Measurements from ENCODE around the gene TNRC6A.

DNA sequence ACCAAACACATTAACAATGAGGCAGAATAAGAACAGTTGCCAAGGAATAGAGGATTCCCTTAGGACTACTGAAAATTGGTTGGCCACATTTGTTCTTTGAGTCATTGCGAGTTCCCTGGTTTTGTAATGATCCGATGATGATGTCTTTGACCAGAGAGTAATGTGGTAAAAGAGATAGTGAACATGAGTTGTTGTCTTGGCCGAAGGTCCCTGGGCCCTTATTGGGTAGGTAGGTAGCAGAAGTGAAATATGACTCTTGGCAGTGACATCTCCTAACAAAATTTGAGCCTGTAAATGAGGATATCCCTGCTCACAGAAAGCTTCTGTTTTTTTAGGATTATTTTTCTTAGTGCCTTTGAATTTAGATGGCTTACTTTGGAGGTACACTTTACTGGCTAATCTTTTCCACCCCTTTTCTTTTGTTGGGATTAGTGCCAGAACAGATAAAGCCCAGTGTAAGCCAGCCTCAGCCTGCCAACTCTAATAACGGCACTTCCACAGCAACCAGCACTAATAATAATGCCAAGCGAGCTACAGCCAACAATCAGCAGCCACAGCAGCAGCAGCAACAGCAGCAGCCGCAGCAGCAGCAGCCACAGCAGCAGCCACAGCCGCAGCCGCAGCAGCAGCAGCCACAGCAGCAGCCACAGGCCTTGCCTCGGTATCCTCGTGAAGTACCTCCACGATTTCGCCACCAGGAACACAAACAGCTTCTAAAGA lies 47.2 kb downstream of the TNRC6A start:
- TF ChIP-seq TAF1 (conservative IDR thresholded peaks at IDR 0.05) = no peak
- TF ChIP-seq, protein P1, sequence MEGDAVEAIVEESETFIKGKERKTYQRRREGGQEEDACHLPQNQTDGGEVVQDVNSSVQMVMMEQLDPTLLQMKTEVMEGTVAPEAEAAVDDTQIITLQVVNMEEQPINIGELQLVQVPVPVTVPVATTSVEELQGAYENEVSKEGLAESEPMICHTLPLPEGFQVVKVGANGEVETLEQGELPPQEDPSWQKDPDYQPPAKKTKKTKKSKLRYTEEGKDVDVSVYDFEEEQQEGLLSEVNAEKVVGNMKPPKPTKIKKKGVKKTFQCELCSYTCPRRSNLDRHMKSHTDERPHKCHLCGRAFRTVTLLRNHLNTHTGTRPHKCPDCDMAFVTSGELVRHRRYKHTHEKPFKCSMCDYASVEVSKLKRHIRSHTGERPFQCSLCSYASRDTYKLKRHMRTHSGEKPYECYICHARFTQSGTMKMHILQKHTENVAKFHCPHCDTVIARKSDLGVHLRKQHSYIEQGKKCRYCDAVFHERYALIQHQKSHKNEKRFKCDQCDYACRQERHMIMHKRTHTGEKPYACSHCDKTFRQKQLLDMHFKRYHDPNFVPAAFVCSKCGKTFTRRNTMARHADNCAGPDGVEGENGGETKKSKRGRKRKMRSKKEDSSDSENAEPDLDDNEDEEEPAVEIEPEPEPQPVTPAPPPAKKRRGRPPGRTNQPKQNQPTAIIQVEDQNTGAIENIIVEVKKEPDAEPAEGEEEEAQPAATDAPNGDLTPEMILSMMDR (IDR thresholded peaks at IDR 0.05; ENCODE audit: low read depth, low read length, missing input control) = no peak
- TF ChIP-seq, protein P2, sequence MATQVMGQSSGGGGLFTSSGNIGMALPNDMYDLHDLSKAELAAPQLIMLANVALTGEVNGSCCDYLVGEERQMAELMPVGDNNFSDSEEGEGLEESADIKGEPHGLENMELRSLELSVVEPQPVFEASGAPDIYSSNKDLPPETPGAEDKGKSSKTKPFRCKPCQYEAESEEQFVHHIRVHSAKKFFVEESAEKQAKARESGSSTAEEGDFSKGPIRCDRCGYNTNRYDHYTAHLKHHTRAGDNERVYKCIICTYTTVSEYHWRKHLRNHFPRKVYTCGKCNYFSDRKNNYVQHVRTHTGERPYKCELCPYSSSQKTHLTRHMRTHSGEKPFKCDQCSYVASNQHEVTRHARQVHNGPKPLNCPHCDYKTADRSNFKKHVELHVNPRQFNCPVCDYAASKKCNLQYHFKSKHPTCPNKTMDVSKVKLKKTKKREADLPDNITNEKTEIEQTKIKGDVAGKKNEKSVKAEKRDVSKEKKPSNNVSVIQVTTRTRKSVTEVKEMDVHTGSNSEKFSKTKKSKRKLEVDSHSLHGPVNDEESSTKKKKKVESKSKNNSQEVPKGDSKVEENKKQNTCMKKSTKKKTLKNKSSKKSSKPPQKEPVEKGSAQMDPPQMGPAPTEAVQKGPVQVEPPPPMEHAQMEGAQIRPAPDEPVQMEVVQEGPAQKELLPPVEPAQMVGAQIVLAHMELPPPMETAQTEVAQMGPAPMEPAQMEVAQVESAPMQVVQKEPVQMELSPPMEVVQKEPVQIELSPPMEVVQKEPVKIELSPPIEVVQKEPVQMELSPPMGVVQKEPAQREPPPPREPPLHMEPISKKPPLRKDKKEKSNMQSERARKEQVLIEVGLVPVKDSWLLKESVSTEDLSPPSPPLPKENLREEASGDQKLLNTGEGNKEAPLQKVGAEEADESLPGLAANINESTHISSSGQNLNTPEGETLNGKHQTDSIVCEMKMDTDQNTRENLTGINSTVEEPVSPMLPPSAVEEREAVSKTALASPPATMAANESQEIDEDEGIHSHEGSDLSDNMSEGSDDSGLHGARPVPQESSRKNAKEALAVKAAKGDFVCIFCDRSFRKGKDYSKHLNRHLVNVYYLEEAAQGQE (IDR thresholded peaks at IDR 0.05) = peak; percentile 31
- no peak for TF ChIP-seq RAD21 (IDR thresholded peaks at IDR 0.05)
- TF ChIP-seq SP1 (IDR thresholded peaks at IDR 0.05) = no peak
- TF ChIP-seq YY1 (IDR thresholded peaks at IDR 0.05) = no peak
- no peak for TF ChIP-seq EGR1 (IDR thresholded peaks at IDR 0.05; ENCODE audit: low read depth in 2 of 2)
- TF ChIP-seq, protein P3, sequence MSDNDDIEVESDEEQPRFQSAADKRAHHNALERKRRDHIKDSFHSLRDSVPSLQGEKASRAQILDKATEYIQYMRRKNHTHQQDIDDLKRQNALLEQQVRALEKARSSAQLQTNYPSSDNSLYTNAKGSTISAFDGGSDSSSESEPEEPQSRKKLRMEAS (IDR thresholded peaks at IDR 0.05) = no peak
- TF ChIP-seq NR2F2 (IDR thresholded peaks at IDR 0.05) = no peak
- TF ChIP-seq, protein P4, sequence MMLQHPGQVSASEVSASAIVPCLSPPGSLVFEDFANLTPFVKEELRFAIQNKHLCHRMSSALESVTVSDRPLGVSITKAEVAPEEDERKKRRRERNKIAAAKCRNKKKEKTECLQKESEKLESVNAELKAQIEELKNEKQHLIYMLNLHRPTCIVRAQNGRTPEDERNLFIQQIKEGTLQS (IDR thresholded peaks at IDR 0.05) = no peak

All from liver (tissue), 3 donors.